Measurements from ENCODE around the gene FRAT1.
"Not testable (repeated sequence)": the region's sequence is repeated elsewhere in the genome, so short reads cannot be mapped to it uniquely, and the experiment has no call there.

The FRAT1 gene

GRCh38 chr10:97335188-97335619 lies 16.1 kb downstream of the FRAT1 start:
- DNase-seq: no peak

DNA sequence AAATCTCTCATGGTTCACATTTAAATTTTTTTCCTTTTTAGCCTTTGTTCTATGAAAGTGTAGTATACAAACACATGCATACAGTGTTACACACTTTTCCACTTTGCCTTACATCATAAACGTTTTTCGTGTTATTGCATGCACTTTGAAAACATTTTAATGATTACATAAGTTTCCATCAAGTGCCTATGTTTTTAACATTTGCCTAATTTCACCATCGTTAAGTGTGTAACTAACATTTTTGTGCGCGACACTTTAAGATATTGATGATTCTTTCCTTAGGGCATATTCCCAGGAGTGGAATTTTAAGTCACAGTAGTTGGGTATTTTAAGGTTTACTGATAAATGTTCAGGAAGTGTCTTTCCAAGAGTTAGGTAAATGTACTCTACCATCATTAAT lies 16.9 kb downstream of the FRAT1 start:
- no peak for DNase-seq

DNA sequence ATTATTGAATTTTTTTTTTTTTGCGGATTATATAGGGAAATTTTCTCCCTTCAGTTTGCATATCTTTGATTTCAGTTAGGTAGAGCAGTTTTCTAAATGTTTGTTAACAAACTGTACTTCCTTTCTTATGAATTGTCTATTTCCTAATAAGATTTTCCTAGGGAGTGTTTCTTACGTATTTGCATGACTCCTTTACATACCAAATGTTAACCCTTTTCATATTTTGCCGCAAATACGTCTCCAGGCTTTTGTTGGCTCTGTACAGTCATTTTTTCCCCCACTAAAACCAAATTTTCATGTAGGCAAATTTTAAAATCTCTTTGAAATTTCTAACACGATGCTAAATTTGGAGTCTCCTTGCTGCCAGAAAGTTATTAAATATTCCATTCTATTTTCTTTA lies 17.4 kb downstream of the FRAT1 start:
- no peak for DNase-seq

GRCh38 chr10:97336942-97337831 lies 18.1 kb downstream of the FRAT1 start:
- DNase-seq: no peak

DNA sequence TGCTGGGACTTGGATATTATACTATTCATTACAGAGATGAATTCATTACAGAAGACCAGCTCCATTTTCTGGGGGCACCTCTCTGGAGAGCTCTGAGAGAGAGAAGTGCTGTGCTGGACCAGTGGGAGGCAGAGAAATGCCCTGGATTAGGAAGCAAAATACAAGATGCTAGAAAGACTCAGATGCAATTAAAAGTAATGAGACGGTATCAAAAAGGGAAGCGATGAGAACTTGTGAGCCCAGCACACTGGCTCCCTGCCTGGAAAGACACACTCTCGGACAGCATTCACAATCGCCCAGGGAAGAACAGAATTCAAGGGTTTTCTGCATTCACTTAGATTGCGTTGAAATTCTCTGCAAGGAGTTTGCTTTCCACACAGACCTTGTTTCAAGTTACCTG lies 19.0 kb downstream of the FRAT1 start:
- DNase-seq: no peak

GRCh38 chr10:97341416-97341815 lies 22.3 kb downstream of the FRAT1 start:
- DNase-seq: no peak

DNA sequence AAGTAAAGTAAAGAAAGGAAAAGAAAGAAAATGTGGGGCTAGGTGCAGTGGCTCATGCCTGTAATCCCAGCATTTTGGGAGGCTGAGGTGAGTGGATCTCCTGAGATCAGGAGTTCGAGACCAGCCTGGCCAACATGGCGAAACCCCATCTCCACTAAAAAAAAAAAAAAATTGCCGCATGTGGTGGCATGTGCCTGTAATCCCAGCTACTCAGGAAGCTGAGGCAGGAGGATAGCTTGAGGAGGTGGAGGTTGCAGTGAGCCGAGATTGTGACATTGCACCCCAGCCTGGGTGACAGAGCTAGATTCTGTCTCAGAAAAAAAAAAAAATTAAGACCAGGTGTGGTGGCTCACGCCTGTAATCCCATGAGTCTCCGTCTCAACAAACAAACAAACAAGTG lies 24.6 kb downstream of the FRAT1 start:
- DNase-seq: not testable (repeated sequence)

DNA sequence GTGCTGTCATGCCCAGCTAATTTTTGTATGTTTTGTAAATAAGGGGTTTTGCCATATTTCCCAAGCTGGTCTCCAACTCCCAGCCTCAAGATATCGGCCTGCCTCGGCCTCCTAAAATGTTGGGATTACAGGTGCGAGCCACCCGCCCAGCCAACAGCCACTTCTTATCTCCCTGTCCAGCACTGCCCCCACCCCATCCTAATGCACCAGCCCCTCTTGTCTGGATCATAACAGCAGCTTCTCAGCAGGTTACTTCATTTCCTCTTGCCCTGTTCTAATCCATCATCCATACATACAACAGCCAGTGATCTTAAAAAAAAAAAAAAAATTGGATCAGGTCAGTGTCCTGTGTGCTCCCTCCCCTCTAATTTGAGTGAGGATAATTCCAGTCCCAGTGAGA lies 28.2 kb downstream of the FRAT1 start:
- DNase-seq: no peak

GRCh38 chr10:97349752-97350513 lies 30.9 kb downstream of the FRAT1 start:
- DNase-seq: no peak

DNA sequence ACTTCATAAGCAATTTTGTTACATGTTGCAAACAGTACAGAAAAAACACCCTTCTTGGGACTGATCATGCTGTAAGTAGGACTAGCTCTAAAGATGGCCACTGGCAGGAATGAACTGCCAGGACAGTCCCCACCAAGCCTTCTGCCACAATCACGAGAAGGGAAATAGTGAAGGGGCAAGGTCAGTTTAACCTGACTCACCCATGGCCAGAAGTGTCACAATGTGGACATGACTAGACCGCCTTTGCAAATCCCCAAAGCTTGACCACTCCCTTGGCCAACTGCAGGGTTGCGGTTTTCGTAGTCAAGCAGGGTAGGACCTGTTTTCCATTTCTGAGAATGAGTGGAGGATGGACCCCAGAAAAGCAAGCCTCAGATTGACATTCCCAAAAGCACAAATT lies 34.9 kb downstream of the FRAT1 start:
- DNase-seq: no peak

DNA sequence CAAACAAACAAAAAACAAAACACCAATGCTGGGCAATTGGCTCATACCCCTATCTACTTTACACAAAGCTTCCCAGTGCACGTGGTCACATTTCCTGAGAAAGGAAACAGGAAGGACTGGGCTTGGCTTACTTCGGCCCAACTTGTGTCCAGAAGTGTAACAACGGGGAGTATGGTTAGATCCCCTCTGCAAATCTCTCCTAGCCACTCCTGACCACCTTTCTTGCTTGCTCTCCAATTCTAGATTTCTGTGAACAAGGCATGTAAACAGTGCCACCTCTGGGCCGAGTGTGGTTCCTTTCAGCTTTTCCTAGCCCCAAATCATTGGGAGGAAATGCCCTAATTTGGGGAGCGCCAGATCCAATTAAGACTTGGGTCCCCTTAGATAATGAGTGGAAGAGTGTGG lies 36.5 kb downstream of the FRAT1 start:
- no peak for DNase-seq

DNA sequence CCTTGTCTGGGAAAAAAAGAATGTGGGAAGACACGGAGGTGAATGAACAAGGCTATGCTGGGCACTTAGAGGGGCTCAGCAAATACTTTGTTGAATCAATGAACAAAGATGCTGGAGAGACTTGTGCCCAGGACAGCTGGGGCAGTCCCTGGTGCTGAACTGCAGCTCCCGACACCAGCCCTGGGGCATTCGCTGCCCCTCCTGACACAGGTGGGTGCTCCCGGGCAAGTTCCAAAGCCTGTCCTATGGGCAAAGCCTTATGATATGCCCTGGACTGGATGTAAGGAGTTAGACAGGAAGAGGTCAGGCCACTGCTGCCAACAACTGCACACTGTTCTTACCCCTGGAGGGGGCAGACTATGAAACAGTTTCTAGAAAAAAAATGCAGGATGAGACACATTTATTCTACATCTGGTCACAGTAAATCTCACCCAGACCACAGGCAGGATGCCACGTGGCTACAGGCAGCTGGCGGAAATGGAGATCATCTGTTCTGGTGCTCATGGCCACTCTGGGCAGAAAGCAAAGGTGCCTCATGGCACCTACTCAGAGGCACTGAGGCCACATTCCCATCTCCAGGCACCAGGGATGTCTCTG lies 37.3 kb downstream of the FRAT1 start:
- DNase-seq: peak; percentile 11

DNA sequence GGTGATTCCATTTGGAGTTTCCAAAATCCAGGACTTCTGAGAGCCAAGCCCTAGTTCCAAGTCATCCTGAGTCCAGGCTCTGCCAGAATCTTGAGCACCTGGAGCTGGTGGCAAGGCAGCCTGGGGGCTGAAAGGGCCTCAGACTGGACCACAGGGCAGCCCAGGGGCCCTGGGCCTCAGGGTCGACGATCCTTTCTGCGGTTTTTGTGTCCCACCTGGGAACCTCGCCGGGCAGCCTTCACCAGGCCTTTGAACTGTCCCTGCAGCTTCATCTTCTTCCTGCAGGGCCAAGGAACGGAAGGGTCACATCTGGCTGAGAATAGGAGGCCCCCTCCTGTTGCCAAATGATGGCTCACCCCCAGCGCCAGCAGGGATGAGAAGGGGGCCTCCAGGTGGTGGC lies 37.8 kb downstream of the FRAT1 start:
- no peak for DNase-seq

- no peak for DNase-seq
These were observed 39.3 kb downstream of the FRAT1 start for GRCh38 chr10:97358349-97358748.

- no peak for DNase-seq
These were observed 39.7 kb downstream of the FRAT1 start for GRCh38 chr10:97358781-97359180.

GRCh38 chr10:97360705-97361536 lies 41.9 kb downstream of the FRAT1 start:
- no peak for DNase-seq

DNA sequence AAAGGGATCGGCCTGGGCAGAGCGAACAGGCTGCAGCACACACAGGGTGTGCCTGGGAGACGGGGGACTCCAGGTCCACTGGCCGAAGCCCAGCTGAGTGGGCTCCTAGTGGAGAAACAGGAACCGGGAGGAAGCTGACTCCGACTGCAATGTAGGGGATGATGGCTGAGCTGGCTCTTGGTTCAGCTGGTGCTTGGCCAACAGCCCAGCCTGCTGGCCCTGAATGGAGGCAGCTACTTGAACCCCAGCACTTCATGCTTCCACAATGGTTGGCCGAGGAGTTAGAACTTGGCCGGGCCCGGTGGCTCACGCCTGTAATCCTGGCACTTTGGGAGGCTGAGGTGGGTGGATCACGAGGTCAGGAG lies 42.4 kb downstream of the FRAT1 start:
- DNase-seq: no peak

DNA sequence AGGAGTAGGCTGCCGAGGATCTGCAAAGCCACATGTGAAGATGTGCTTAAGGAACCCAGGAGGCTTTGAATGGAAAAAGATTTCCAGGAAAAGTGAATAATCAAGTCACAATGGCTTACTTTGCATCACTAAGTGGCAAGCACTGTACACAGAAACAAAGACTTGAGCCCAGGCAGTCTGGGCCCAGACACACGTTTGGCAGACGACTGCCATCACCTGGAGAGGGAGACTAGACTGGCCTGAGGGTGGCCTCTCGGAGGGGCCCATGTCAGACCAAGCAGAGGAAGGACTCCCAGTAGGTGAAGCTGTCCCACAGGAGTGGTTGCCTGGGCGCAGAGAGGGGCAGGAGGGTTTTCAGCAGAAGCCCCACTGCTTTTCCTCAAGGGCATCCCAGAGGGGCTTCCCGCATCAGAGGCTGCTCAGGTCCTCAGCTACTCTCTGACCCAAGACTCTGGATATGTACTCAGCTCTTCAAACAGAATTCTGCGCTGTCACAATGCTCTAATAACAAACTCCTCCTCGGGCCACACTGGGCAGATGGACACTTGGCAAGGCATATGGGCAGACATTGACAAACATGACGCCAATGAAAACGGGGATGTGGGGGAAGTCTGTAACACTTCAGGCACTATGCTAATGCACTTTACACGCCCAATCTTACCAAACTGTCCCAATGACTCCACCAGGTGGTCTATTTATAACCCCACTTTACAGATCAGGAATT lies 43.4 kb downstream of the FRAT1 start:
- DNase-seq: no peak

DNA sequence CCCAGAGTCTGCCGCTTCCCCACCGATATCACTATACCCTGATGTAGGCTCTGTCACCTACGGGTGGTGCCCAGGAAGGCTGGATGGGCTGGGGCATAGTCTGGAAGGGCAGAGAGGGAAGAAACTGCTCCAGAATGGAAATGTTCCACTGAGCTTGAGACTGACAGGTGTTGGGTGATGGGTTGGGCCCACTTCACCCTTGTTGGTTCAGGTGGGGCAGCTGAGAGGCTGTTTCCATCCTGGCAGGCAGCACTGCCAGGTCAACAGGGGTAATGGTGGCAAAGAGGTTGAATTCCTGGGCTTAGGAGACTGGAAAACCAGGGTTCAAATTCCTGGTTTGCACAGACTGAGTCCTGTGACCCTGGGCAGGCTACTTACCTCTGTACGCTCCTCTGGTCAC lies 44.0 kb downstream of the FRAT1 start:
- no peak for DNase-seq

- DNase-seq: no peak
These were observed 46.8 kb downstream of the FRAT1 start for GRCh38 chr10:97365761-97366351.

- DNase-seq: no peak
These were observed 47.5 kb downstream of the FRAT1 start for GRCh38 chr10:97366572-97366971.

Data from fibroblast of skin of scalp (primary cell).